Esophagus muscularis mucosa (tissue), 4 donors: ENCODE measurements around the gene NPY1R. TPM values are rescaled to one million over a fixed set of nuclear protein-coding genes. Genes with fewer than 3 reads are reported as not detected.

ENCODE experiments used
- DNase-seq: peaks from one replicate; pipeline ENCODE4 v3.0.0-alpha.2; 2017; ENCODE audit errors: extremely low spot score
- H3K27ac ChIP-seq, 4 donors: fragments of 200-600 bp; sonication (generic); replicated peaks in 1 of 4; 1 replicate in 3 of 4; 2 replicates in 1 of 4; pipeline ENCODE4 v1.5.1; 2016 to 2019; ENCODE audit warnings: mild to moderate bottlenecking in 1 of 4
- H3K27me3 ChIP-seq, 4 donors: fragments of 200-600 bp; sonication (generic); one replicate each; pipeline versions ENCODE4 v1.5.1 to v1.6.0; 2016 to 2019
- H3K36me3 ChIP-seq, 4 donors: fragments of 200-600 bp; sonication (generic); one replicate each; pipeline ENCODE4 v1.5.1; 2016 to 2019
- H3K4me1 ChIP-seq, 4 donors: fragments of 200-600 bp; sonication (generic); one replicate each; pipeline ENCODE4 v1.5.1; 2016 to 2019
- H3K4me3 ChIP-seq, 4 donors: fragments of 200-600 bp; sonication (generic); 1 replicate in 2 of 4; 2 replicates in 2 of 4; pipeline ENCODE4 v1.5.1; 2016 to 2019; ENCODE audit warnings: mild to moderate bottlenecking in 4 of 4, moderate library complexity in 1 of 4
- H3K9me3 ChIP-seq, 4 donors: fragments of 200-600 bp; sonication (generic); 1 replicate in 3 of 4; 2 replicates in 1 of 4; pipeline ENCODE4 v1.5.1; 2016 to 2019
- EP300 ChIP-seq: sonication (generic); formaldehyde crosslinking; IDR thresholded peaks from one replicate; pipeline ENCODE4 v1.6.1; 2017; ENCODE audit warnings: antibody characterized with exemption
- POLR2A ChIP-seq: fragments of 450-650 bp; IDR thresholded peaks from one replicate; pipeline ENCODE4 v1.6.1; 2017; ENCODE audit warnings: antibody characterized with exemption, moderate library complexity, mild to moderate bottlenecking, low read depth
- POLR2AphosphoS5 ChIP-seq, 2 donors: sonication (generic); formaldehyde crosslinking; IDR thresholded peaks; one replicate each; pipeline ENCODE4 v1.6.1; 2017; ENCODE audit warnings: antibody characterized with exemption in 2 of 2
- WGBS: methylation state at CpG from one replicate; pipeline ENCODE4 v1.1.5; 2018; 5-methylcytosine and 5-hydroxymethylcytosine counted together
- intact Hi-C: fragments of 100-400 bp; cut with DNase I; formaldehyde crosslinking; loops from one replicate; pipeline ENCODE4 v1.15.1; 2023
- total RNA-seq, 4 donors: library from RNA; depleted of rRNA; stranded (reverse); fragments of >200 nt; gene quantifications; one replicate each; pipeline versions ENCODE4 v1.1.0 to v1.2.1, GENCODE V29; 2016
- TF ChIP-seq, protein P1 (sequence below), 3 experiments: fragments of 200-600 bp in 2 of 3; fragments of 450-650 bp in 1 of 3; sonication (generic) in 2 of 3; IDR thresholded peaks; one replicate each; pipeline ENCODE4 v1.5.1; 2017 to 2019; ENCODE audit warnings: antibody characterized with exemption in 3 of 3, mild to moderate bottlenecking in 2 of 3, moderate library complexity in 1 of 3

The NPY1R gene
- total RNA-seq, 4 donors from 2014 or later = 1.2 to 4.8 (median 2.3) TPM

GRCh38 chr4:163344147-163345125 lies 12.0 kb upstream of the NPY1R start:
- DNase-seq = no peak
- intact Hi-C loops = no loop called here
- 4% methylated on average over 24 of the region's 50 CpGs for WGBS
- peak overlapping the region in 3 of 4 donors; percentile 36 to 48 (median 47) for H3K27ac ChIP-seq
- H3K4me1 ChIP-seq = peaks cover 0 to 15% (median 14%) of the 10 kb centered on the region in 4 donors
- H3K36me3 ChIP-seq = no peaks in the 10 kb centered on the region
- peak overlapping the region; percentile 47 to 58 (median 50) for H3K4me3 ChIP-seq
- TF ChIP-seq POLR2AphosphoS5 (IDR thresholded peaks at IDR 0.05) (no peak), POLR2A (no peak), EP300 (no peak)
- TF ChIP-seq, protein P1, sequence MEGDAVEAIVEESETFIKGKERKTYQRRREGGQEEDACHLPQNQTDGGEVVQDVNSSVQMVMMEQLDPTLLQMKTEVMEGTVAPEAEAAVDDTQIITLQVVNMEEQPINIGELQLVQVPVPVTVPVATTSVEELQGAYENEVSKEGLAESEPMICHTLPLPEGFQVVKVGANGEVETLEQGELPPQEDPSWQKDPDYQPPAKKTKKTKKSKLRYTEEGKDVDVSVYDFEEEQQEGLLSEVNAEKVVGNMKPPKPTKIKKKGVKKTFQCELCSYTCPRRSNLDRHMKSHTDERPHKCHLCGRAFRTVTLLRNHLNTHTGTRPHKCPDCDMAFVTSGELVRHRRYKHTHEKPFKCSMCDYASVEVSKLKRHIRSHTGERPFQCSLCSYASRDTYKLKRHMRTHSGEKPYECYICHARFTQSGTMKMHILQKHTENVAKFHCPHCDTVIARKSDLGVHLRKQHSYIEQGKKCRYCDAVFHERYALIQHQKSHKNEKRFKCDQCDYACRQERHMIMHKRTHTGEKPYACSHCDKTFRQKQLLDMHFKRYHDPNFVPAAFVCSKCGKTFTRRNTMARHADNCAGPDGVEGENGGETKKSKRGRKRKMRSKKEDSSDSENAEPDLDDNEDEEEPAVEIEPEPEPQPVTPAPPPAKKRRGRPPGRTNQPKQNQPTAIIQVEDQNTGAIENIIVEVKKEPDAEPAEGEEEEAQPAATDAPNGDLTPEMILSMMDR (IDR thresholded peaks at IDR 0.05) = no peak
- no peaks in the 10 kb centered on the region for H3K9me3 ChIP-seq
- peaks cover 0 to 50% (median 17%) of the 10 kb centered on the region in 4 donors for H3K27me3 ChIP-seq

DNA sequence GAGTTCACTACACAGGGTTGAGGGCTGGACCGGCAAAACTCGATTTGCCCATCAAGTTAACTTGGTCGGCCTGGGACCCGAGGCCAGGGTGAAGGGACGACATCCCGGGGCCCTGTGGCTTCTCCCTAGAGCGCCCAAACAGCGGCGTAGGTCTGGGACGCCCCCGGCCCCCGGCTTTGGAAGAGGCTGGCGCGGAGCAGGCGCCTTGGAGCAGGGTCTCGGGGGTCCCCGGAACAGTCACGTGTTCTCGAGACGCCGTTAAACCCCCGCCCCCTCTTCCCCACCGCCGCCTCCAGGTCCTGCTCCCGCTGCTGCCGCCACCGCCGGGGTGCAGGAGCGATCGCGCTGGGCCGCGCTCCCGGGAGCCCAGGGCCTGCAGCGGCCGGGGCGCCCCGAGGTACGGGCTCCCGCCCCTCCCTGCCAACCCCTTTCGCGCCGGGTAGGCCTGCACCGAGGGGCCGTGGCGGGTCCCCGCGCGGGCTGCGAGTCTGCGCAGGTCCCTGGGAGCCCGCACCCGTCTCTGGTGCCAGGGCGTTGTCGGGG lies 11.3 kb upstream of the NPY1R start, which contains the start of gene NPY5R:
NPY5R (plus strand) TSS at position 289 of the 543 bp plus-strand sequence. CDS start 6,382 bp downstream, outside the sequence.
- DNase-seq = no peak
- Histone ChIP-seq H3K27ac (peak within 1 kb of the TSS in 3 of 4 donors; percentile 36 to 48 (median 47)), H3K27me3 (peaks cover 0 to 51% (median 17%) of the 10 kb centered on the region in 4 donors), H3K4me3 (peak within 1 kb of the TSS; percentile 47 to 58 (median 50)), H3K36me3 (no peaks in the 10 kb centered on the region), H3K4me1 (peaks cover 0 to 15% (median 14%) of the 10 kb centered on the region in 4 donors), H3K9me3 (no peaks in the 10 kb centered on the region)
- 0% methylated on average over 10 of the region's 55 CpGs for WGBS
- no peak for TF ChIP-seq POLR2AphosphoS5 (IDR thresholded peaks at IDR 0.05)
- no peak for TF ChIP-seq EP300
- no peak for TF ChIP-seq POLR2A
- TF ChIP-seq, protein P1 (IDR thresholded peaks at IDR 0.05) = no peak
- intact Hi-C loops = no loop called here

- Histone ChIP-seq H3K27ac (no peak overlapping the region), H3K4me1 (peaks cover 6 to 21% (median 18%) of the 10 kb centered on the region in 4 donors), H3K27me3 (peaks cover 0 to 39% (median 5%) of the 10 kb centered on the region in 4 donors), H3K36me3 (no peaks in the 10 kb centered on the region), H3K9me3 (no peaks in the 10 kb centered on the region), H3K4me3 (no peak overlapping the region)
- intact Hi-C loops = no loop called here
- TF ChIP-seq, protein P1 (IDR thresholded peaks at IDR 0.05) = no peak
- TF ChIP-seq POLR2AphosphoS5 (IDR thresholded peaks at IDR 0.05) (no peak), EP300 (no peak)
- no peak for DNase-seq
- 83% methylated on average over 3 of the region's 3 CpGs for WGBS
Measured at GRCh38 chr4:163335384-163335783, 3.0 kb upstream of the NPY1R start.

DNA sequence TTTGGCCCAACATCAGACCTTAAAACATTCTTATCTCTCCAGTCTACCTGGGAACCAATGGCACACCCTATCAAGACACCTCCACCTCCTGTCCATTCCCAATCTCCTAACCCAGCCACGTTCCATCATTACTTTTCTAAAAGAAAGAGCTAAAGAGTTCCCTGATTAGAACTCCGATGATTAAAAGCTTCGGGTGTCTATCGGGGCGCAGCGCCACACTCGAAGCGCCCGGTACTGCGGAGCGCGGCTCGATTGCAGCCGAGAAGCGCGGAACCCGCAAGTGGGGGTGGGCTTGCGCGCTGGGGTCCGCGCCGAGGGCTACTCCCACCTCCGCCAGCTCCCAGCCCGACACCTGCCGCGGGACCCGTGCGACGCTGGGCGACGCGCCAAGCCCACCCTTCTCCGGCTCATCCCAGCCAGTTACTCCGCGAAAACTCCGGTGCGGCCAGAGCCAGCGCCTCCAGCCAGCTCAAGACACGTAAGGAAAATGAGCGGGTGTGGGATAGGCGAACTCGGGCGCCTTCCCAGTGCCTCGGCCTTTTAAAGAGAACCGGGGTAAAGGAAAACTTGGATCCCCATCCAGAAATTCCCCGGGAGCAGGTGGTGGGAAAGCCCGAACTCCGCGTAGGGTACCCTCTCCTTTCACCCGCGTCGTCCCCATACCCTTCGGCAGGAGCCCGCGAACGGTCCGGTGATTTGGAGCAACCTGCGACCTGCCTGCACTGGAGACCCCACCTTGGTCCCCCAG lies 593 bp downstream of the NPY1R start:
- Histone ChIP-seq H3K9me3 (no peaks in the 10 kb centered on the region), H3K36me3 (no peaks in the 10 kb centered on the region), H3K27ac (no peak overlapping the region), H3K27me3 (peaks cover 0 to 38% (median 5%) of the 10 kb centered on the region in 4 donors), H3K4me1 (peaks cover 6 to 21% (median 18%) of the 10 kb centered on the region in 4 donors), H3K4me3 (peak overlapping the region; percentile 54 to 61 (median 58))
- intact Hi-C loops = loop anchor here (1.0 kb wide), 1 partner anchor 835 kb away; no protein-coding TSS in a partner anchor
- TF ChIP-seq EP300 = no peak
- TF ChIP-seq, protein P1 (IDR thresholded peaks at IDR 0.05) = peak in 1 of 3 experiments; percentile 4
- 1% methylated on average over 39 of the region's 58 CpGs for WGBS
- DNase-seq = no peak
